GM15510 (cell line): ENCODE data around the gene AIP.

Experiments
- POLR2A ChIP-seq: IDR thresholded peaks from 3 replicates; pipeline ENCODE4 v1.6.1; 2011; ENCODE audit warnings: borderline replicate concordance; ENCODE audit not compliant: insufficient read length; ENCODE audit errors: extremely low read depth

The AIP gene

DNA sequence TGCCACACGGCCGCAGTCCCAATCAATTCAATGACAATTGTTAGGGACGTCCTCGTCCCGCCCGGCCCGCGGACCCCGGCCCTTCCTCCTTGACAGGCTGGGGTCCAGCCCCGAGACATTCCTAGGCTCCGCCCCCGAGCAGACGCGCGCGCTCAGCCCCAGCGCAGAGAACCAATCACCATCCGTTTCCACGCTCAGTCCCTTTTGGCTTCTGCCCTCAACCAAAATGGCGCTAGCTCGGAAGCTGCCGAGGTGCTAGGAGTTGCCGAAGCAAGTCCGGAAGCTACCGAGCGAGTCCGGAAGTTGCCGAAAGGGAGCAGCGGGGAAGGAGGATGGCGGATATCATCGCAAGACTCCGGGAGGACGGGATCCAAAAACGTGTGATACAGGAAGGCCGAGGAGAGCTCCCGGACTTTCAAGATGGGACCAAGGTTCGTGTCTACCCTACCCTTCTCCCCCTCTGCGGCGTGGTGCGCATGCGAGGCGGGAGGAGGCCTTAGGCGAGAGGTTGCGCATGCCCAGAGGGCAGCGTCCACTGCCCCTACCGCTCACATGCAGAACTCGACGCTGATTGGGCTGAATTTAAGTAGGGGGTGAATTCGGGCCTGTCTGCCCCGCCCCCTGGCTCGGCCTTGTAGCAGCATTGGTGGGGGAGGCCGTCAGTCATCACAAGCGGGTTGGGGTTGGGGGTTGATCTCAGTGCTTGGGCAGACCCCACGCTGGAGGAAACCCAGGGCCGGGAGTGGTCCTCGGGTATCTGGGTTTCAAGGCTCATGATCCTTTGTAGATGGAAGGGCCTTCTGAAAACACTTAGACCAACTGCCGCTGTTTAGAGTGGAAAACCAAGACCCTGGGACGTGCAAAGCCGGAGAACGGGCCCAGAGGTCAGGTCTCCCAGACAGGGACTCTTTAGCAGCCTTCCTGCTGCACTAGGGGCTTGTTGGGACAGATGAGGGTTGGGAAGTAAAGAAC is at the start of gene AIP:
Gene AIP, plus strand, starts transcription at position 200 of the 972 bp plus-strand sequence. Its CDS starts 133 bp downstream, at position 333.
- TF ChIP-seq POLR2A: peak; percentile 66

DNA sequence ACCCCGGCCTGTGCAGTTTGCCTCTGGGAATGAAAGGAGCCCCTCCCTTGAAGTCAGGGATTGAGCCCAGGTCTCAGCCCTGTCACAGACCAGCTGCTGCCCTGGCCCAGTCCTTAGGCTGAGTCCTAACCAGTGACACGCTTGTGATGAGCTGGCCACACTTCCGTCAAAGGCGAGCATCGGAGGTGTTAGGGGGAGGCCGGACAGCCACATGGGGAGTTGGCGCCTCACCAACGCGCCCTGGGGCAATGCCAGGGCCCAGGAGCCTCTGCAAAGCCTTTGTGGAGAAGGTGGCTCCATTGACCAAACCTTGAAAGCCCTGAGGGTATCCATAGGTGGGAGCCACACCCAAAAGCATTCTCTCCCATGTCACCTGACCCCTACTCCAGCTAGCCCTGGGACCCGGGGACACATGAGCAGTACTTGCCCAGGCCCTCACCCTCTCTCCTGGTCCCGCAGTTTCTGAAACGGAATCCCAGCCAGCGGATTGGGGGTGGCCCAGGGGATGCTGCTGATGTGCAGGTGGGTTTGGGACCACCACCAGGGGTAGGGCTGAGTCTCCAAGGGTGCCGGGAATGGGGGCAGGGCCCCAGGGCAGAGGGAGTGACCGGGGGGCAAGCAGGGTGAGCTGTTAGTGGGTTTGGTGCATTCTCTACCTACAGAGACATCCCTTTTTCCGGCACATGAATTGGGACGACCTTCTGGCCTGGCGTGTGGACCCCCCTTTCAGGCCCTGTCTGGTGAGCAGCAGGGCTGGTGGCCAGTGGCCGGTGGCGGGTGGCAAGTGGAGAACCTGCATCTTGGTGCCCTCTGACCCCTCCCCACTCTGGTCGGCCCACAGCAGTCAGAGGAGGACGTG is 49.1 kb upstream of the AIP start:
- TF ChIP-seq POLR2A: peak; percentile 18

DNA sequence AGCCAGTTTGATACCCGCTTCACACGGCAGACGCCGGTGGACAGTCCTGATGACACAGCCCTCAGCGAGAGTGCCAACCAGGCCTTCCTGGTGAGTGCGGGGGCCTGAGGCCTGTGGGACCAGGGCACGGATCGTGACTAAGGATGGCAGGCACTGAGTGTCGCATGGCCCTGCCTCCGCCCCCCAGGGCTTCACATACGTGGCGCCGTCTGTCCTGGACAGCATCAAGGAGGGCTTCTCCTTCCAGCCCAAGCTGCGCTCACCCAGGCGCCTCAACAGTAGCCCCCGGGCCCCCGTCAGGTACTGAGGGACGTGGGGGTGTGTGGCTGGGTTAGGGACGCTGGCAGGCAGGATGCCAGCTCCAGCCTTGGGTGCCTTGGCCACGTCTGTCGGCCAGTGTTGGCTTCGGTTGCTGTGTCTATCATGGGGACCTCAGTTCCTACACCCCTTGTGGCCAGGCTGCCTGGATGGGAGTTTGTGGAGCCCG is 48.4 kb upstream of the AIP start:
- TF ChIP-seq POLR2A: peak; percentile 16

DNA sequence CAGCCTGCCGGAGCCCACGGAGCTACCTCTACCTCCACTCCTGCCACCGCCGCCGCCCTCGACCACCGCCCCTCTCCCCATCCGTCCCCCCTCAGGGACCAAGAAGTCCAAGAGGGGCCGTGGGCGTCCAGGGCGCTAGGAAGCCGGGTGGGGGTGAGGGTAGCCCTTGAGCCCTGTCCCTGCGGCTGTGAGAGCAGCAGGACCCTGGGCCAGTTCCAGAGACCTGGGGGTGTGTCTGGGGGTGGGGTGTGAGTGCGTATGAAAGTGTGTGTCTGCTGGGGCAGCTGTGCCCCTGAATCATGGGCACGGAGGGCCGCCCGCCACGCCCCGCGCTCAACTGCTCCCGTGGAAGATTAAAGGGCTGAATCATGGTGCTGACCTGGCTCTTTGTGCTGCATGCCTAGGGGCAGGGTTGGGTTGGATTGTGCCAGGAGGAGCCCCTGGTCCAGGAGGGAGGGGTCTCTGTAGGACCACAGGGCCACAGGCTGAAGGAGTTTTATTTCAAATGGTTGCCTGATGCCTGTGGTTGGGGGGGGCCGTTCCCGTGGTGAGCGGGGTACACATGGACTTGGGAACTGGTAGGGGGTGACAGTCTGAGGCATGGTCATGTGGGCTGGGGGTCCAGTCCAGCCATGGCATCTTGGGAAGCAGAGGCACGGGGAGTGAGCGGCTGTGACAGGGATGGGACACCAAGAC is 47.6 kb upstream of the AIP start:
- TF ChIP-seq POLR2A: peak; percentile 25

DNA sequence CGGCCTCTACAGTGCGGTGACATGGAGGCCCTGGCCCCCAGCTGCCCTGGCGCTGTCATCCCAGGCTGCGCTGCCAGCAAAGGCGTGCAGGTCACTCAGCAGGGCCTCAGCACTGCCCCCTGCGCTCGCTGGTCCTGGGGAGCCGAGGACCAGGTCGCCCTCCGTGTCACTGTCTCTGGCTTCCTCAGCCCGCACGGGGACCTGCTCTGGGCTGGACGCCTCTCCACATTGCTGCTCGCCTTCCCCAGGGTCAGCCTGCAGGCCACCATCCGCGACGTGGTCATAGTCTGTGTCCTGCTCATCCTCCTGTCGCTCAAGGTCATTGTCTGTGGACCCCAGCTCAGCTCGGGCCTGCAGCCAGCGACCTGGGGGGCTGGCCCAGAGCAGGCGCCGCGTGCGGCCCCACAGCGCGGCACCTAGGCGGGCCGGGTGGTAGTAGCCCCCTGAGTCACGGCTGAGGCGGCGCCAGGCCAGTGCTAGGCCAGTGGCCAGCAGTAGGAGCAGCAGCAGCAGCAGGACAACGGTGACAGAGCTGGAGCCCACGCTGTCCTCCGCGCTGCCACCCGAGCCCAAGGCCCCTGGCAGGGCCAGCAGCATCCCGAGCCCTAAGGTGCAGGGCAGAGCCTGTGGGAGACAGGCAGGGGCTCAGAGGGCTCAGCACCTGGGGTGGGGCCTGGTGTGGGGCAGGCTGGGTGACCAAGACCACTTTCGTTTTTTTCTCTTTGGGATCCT is 46.9 kb upstream of the AIP start:
- peak; percentile 49 for TF ChIP-seq POLR2A

DNA sequence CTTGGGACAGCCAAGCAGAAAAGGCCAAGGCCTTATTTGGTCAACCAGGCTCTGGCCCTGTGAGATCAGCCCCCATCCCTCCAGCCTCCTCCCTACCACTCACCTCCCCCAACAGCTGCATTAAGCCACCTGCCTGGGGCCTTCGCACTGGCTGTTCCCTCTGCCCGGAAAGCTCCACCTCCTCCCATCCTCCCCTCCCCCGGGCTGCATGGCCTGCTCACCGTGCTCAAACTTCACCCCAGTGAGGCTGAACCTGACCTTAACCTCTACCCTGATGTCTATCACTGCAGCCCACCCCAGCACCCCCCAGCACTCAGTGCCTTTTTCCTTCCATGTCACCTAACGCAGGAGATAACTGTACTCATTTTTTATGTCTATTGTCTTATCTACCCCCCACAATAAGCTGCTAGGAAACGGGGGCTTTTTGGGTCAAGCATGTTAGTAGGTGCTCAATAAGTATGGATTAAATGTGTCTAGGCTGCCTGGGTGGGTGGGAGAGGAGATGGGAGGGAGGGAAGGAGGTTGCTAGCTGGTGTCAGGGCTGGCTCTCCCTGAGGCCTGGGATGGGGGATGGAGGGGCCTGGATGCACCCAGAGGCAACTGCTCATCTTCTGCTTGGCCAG is 46.3 kb upstream of the AIP start:
- TF ChIP-seq POLR2A: no peak

DNA sequence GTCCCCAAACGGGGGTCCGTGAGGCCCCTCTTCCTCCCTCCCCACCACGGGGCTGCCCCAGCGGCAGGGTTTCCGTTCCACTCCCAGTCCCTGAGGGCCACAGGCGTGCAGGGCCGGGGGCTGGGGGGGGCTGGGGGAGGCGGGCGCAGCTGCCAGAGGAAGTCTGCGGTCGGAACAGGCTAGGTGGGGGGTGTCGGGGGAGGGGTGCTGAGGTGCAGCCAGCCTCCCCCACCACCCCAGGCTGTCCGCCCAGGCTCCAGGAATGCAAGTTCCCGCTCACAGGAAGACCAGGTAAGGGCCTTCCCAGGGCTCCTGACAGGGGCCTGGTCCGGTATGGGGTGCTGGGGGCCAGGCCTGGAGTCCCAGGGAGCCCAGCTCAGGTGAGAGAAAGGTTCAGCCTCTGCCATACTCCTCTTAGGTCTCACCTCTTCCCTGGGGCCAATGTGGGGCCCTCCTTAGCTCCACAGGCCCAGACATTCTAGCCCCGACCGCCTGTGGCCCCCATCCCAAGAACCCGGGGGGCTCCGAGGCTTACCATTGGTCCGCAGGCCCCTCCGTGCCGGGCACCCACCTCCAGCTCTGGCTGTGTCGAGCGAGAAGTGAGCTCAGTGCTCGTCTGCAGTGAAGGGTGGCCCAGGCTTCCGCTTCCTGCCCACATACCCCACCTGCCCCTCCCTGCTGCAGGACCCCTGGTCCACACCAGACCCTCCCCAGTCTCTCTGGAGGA is 45.6 kb upstream of the AIP start, which contains the start of gene PTPRCAP:
Gene PTPRCAP, minus strand, starts transcription at position 601 of the 727 bp plus-strand sequence. Its CDS starts 63 bp downstream, at position 538.
- TF ChIP-seq POLR2A: peak; percentile 97

DNA sequence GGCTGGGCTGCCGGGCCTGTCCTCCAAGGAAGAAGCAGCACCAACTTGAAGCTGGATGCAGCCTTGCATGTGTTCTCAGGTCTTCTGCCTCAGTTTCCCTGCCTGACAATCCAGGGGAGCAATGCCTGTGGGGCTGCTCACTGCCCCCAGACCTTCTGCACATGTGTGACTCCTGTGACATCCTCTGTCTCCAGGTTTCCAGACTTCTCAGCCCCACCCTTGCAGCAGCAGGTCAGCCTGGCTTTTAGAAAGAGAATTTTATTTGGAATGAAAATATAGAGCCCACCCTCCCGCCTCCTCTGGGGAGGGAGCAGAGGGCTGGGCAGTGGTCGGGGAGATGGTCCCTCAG is 45.0 kb upstream of the AIP start:
- TF ChIP-seq POLR2A: no peak

DNA sequence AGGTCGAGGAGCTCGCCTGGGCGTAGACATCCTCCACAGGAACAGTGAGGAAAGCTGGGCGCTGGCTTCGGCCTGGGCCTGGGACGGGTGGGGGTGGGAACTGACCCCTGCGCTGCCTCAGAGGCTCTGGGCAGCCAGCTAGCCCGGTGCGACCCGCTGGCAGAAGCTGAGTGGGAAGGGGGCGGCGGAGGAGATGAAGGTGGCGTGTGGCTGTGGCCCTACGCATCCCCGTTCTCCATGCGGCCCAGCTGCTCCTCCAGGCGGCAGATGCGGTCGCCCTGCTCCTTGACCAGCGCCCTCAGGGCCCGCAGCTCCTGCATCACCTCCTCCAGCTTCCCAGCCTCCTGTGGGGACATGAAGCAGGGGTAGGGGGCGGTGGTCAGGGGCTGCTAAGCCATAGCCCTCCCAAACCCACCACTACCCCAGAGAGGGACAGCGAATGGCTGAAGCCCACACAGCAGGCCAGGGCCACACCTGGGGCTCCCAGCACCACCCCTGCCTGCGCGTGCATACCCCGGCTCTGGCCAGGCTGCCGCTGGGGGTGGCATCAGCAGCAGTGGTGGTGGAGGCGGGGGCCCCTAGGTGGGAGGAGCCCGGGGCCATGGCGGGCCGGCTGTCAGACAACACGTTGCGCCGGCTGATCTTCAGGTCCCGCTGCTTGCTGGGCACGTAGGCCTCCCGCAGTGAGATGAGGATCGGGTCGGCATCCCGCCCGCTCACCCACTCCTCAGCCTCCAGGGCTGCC is 44.5 kb upstream of the AIP start:
- peak; percentile 82 for TF ChIP-seq POLR2A

DNA sequence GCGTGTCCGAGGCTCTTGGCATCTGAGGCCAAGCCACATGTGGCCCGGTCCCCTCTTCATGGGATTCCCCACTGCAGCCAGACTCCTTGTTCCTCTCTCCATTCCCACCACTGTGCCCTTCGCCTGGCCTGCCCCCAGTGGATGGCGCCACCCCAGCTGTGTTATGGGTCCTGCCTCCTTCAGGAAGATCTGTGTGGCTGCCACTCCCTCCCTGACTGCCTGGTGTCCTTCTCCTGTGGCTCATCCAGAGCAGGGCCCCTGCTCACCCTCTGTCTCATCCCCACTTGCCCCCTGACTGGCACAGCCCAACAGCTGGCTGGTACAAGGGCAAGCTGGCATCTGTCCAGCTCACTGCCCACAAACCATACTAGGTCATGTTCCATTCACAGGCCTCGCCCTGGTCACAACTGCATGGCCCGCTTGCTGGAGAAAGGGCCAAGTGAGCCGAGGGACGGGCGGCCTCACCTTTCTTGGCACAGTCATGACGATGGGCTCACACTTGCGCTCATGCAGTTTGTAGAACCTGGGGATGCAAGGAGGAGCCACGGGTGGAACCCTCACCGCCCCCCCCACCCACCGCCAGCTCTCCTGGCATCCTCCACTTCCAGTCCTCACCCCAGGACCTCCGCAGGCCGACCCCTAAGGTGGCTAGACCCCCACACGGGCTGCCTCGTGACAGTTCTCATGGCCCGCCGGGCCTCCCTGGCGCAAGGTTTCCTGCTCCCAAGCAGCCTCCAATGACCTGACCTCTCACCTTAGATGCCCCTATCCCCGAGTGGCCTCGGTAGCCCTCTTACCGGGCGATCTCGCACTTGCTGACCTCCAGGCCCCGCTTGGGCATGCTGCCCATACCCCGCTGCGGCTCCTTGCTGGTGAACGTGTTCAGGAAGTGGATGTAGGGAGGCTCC is 43.3 kb upstream of the AIP start:
- no peak for TF ChIP-seq POLR2A
